Brain microvascular endothelial cell (primary cell): ENCODE results near the gene CCDC183.

Experiments used
- DNase-seq: peaks from one replicate; pipeline ENCODE4 v3.0.0-alpha.2; 2020
- H3K27ac ChIP-seq: fragments of 250-450 bp; sonication (Bioruptor Pico); 2 replicates; pipeline ENCODE4 v1.5.1; 2020; ENCODE audit warnings: mild to moderate bottlenecking, moderate library complexity
- H3K27me3 ChIP-seq: fragments of 250-450 bp; sonication (Bioruptor Pico); replicated peaks from 2 replicates; pipeline ENCODE4 v1.5.1; 2020; ENCODE audit warnings: mild to moderate bottlenecking
- H3K36me3 ChIP-seq: fragments of 250-450 bp; sonication (Bioruptor Pico); replicated peaks from 2 replicates; pipeline ENCODE4 v1.5.1; 2020; ENCODE audit warnings: mild to moderate bottlenecking
- H3K4me3 ChIP-seq: 2 replicates; pipeline ENCODE4 v1.5.1; 2011; ENCODE audit warnings: low read depth, mild to moderate bottlenecking, control low read depth, low read length, moderate library complexity
- in situ Hi-C: cut with HindIII; loops from 2 replicates; pipeline ENCODE4 v1.10.0; 2017; ENCODE audit warnings: low sequenced_read_pairs, low pct_ligation_motif_present
- TF ChIP-seq, protein P1 (sequence below): IDR thresholded peaks from 2 replicates; pipeline ENCODE4 v1.5.1; 2011; ENCODE audit warnings: low read depth, mild to moderate bottlenecking, moderate library complexity, low read length, control low read depth, inconsistent platforms; ENCODE audit errors: missing control alignments

The CCDC183 gene

DNA sequence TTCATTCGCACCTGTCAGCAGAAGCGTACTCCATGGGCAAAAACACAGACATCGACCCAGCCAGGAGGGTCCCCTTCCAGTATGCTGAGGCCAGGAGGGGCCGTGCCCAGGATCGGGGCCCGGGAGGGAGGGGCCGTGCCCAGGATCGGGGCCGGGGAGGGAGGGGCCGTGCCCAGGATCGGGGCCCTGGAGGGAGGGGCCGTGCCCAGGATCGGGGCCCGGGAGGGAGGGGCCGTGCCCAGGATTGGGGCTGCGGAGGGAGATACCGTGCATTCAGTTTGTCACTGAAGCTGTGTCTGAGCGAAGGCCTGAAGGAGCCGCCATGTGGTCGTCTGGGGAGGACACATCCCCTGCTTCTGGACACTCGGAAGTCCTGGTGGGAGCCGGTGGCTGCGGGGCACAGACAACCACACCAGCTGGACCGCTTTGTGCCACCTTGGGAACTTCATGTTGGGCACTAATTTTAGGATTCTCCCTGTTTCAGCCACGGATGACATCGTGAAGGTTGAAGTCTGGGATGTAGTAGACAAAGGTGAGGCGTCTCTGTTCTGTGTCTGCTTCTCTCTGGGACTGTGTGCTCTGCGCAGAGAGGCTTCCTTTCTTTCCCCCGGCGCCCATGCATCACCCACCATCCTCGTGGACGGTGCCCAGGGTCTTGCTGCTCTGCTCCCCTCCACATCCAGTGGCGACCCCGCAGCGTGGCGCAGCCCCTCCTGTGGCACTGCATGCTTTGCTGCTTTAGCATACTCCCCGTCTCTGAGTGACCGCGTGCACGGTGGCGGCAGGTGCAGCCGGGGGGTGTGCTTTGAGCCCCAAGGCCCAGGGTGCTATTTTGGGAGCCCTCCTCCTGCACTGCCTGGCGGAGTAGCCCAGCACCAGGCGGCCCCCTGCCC, 29.4 kb downstream of the CCDC183 start:
- in situ Hi-C loops, result no loop called here
- Histone ChIP-seq H3K27ac (no peak overlapping the region), H3K36me3 (peaks cover 57% of the 10 kb centered on the region), H3K27me3 (no peaks in the 10 kb centered on the region), H3K4me3 (no peak overlapping the region)
- no peak for DNase-seq
- TF ChIP-seq, protein P1, sequence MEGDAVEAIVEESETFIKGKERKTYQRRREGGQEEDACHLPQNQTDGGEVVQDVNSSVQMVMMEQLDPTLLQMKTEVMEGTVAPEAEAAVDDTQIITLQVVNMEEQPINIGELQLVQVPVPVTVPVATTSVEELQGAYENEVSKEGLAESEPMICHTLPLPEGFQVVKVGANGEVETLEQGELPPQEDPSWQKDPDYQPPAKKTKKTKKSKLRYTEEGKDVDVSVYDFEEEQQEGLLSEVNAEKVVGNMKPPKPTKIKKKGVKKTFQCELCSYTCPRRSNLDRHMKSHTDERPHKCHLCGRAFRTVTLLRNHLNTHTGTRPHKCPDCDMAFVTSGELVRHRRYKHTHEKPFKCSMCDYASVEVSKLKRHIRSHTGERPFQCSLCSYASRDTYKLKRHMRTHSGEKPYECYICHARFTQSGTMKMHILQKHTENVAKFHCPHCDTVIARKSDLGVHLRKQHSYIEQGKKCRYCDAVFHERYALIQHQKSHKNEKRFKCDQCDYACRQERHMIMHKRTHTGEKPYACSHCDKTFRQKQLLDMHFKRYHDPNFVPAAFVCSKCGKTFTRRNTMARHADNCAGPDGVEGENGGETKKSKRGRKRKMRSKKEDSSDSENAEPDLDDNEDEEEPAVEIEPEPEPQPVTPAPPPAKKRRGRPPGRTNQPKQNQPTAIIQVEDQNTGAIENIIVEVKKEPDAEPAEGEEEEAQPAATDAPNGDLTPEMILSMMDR, result no peak

DNA sequence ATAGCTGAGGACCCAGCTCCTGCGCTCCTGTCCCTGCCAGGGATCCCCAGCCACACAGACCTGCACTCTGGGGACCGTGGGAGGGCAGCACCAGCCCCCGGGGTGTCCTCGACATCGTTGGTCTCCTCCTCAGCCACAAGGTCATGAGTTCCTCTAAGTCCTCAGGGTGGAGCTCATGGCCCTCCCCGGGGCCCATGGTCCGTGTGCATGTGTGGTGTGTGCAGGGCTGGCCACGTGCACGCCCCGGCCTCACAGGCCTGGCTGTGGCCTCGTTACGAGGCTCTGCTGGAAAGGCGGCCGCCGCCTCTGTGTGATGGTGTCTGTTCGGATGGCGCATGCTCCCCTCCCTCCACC, 30.0 kb downstream of the CCDC183 start:
- Histone ChIP-seq H3K36me3 (peaks cover 63% of the 10 kb centered on the region), H3K4me3 (no peak overlapping the region), H3K27me3 (no peaks in the 10 kb centered on the region), H3K27ac (no peak overlapping the region)
- DNase-seq, result no peak
- in situ Hi-C loops, result no loop called here
- TF ChIP-seq, protein P1, result no peak

DNA sequence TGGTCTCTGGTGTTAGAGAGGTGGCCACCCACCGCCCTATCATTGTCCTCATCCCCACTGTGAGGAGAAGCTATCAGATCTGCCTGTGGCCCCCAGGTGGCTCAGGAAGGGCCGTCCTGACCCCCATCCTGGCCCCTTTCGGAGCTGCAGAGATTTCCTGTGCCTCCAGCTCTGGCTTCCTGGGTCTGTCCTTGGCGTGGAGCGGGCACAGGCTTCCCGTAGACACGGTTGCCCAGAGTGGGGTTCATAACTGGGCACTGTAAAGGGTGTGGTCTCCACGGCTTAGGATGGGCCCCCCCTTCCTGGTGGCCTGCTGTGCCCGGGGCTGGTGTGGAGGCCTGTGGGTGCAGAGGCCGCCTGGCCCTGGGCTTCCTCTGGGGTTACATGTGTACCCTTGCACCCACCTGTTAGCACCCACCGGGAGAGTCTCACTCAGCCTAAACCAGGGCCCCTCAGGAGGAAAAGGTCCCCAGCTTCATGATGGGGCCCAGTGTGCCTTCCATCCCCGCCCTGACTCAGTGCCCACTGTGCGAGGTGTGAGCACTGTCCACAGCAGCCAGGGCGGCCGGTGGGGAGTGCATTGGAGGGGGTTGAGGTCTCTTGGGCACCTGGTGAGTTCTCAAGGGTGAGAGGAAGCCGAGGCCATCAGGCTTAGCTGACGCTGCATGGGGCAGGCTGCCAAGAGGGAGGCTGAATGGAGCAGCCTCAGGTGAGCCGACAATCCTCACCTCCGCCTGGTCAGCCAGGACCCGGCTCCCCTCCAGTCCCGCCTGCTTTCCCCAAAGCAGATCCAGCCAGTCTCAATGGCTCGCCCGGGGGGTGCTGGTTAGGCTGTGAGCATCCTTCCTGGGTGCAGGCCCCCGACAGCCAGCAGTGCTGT, 30.8 kb downstream of the CCDC183 start:
- no peak for DNase-seq
- TF ChIP-seq, protein P1, result no peak
- in situ Hi-C loops, result no loop called here
- Histone ChIP-seq H3K36me3 (peaks cover 71% of the 10 kb centered on the region), H3K4me3 (no peak overlapping the region), H3K27me3 (no peaks in the 10 kb centered on the region), H3K27ac (no peak overlapping the region)

DNA sequence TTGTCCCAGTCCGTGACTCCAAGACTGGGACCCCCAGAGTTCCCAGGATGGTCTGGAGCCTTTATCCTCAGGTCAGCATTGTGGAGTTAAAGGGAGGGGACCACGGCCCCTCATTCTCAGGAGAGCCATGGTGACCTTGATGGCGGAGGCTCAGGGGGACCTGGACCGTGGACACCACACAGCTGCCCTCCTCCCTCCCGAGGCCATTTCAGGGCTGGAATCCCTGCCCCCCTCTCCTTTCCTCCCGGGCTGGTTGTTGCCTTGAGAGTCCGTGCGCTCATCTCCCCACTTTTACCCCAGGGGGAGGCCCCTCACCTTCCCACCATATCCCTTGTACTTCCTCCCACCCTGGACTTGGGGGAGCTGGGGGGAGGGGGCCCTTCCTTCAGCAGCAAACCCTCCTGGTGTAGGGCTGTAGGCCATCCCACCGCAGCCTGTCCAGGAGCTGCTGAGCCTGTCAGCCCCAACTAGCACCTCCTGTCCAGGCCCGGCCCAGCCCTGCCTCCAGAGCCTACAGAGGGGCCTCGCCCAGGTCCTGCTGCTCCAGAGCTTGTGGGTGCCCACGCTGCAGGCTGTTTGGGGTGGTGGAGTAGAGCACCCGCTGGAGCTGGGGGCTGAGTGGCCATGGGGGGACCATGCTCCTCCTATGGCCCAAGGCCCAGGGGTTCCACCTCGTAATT, 31.8 kb downstream of the CCDC183 start:
- in situ Hi-C loops, result no loop called here
- Histone ChIP-seq H3K4me3 (no peak overlapping the region), H3K36me3 (peaks cover 77% of the 10 kb centered on the region), H3K27ac (no peak overlapping the region), H3K27me3 (no peaks in the 10 kb centered on the region)
- DNase-seq, result no peak
- TF ChIP-seq, protein P1, result no peak

DNA sequence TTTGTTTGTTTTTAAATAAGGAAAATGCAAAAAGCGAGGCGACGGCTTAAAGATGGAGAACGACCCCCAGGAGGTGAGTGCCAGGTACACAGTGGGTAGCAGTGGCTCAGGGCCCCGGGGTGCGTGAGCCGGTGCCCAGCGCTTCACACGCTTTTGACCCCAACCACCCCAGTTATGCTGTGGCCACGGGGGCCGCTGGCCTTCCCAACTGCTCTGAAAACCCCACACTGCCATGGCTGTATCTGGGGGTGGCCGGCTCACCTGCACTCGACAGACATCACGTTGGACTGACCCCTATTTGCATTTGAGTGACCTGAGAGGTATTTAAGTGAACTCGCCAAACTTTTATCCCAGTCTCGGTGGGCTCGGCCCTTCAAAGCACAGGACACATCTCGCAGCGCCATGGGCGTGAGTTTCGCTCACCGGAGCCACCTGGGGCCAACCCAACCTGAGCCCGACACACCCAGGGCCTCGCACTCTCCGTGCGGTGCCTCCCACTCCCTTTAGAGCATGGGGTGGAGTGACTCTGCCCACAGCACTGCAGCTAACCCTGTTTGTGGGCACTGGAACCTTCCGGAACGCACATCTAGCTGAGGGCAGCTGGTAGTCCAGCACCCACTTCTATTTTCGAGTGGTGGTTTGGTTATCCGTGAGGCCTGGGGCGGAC, 32.5 kb downstream of the CCDC183 start:
- Histone ChIP-seq H3K4me3 (no peak overlapping the region), H3K27me3 (no peaks in the 10 kb centered on the region), H3K27ac (no peak overlapping the region), H3K36me3 (peaks cover 74% of the 10 kb centered on the region)
- DNase-seq, result no peak
- in situ Hi-C loops, result no loop called here
- TF ChIP-seq, protein P1, result no peak
